ENCODE measurements around the gene CACNB4.
"Not testable (repeated sequence)": the region's sequence is repeated elsewhere in the genome, so short reads cannot be mapped to it uniquely, and the experiment has no call there.

The CACNB4 gene

GRCh38 chr2:151995161-151995557 is 103.7 kb downstream of the CACNB4 start:
- no peak overlapping the region for H3K9ac ChIP-seq (ENCODE audit: low read length)
- no peaks in the 10 kb centered on the region for H3K36me3 ChIP-seq (ENCODE audit: control insufficient read depth in 1 of 2, insufficient read depth in 2 of 2, low read depth in 1 of 2, low read length in 2 of 2)
- H2BK5ac ChIP-seq (ENCODE audit: low read depth, low read length, poor library complexity, severe bottlenecking) = no peak overlapping the region
- no peak overlapping the region for H2BK12ac ChIP-seq (ENCODE audit: low read length in 2 of 2)
- H3K4me2 ChIP-seq (ENCODE audit: low read length, poor library complexity, severe bottlenecking) = no peak overlapping the region
- no peaks in the 10 kb centered on the region for H3K79me1 ChIP-seq (replicated peaks; ENCODE audit: low read length, poor library complexity, severe bottlenecking)
- H3K4ac ChIP-seq (ENCODE audit: low read depth in 1 of 2, low read length in 2 of 2) = no peak overlapping the region
- H2AFZ ChIP-seq (ENCODE audit: low read depth, low read length) = no peak overlapping the region
- H4K91ac ChIP-seq (ENCODE audit: low read length) = no peak overlapping the region
- no peak overlapping the region for H3K23ac ChIP-seq (ENCODE audit: low read length in 2 of 2)
- H3K4me1 ChIP-seq (ENCODE audit: control insufficient read depth, insufficient read depth, low read depth, low read length) = no peaks in the 10 kb centered on the region
- peaks cover 4% of the 10 kb centered on the region in 2 experiments for H3K27me3 ChIP-seq (ENCODE audit: control insufficient read depth in 1 of 2, insufficient read depth in 1 of 2, low read length in 2 of 2)
- no peak overlapping the region for H3K18ac ChIP-seq (ENCODE audit: low read depth in 1 of 2, low read length in 2 of 2)
- H3K9me3 ChIP-seq (ENCODE audit: control insufficient read depth, low read length) = no peaks in the 10 kb centered on the region
- no peak overlapping the region for H3K27ac ChIP-seq (ENCODE audit: low read length, poor library complexity, severe bottlenecking)
- H3K4me3 ChIP-seq (ENCODE audit: insufficient read depth in 1 of 2, low read depth in 1 of 2, low read length in 2 of 2) = no peak overlapping the region
- no peak overlapping the region for H3K14ac ChIP-seq (ENCODE audit: low read length in 2 of 2)
- H4K8ac ChIP-seq (ENCODE audit: low read length) = no peak overlapping the region
- no peak overlapping the region for H2BK15ac ChIP-seq (ENCODE audit: low read depth, poor library complexity, severe bottlenecking)
- no peak for DNase-seq
- H2BK120ac ChIP-seq (ENCODE audit: low read depth, low read length) = no peak overlapping the region
- WGBS = 96% methylated on average over 1 of the region's 2 CpGs
- no peak overlapping the region for H2AK5ac ChIP-seq (ENCODE audit: low read length, severe bottlenecking)

GRCh38 chr2:151994178-151994577 is 104.7 kb downstream of the CACNB4 start:
- H3K23ac ChIP-seq (ENCODE audit: low read length in 2 of 2); H3K4me2 ChIP-seq (ENCODE audit: low read length, poor library complexity, severe bottlenecking); H2BK120ac ChIP-seq (ENCODE audit: low read depth, low read length); H3K36me3 ChIP-seq (ENCODE audit: control insufficient read depth in 1 of 2, insufficient read depth in 2 of 2, low read depth in 1 of 2, low read length in 2 of 2); H3K14ac ChIP-seq (ENCODE audit: low read length in 2 of 2); H3K27ac ChIP-seq (ENCODE audit: low read length, poor library complexity, severe bottlenecking); H2BK15ac ChIP-seq (ENCODE audit: low read depth, poor library complexity, severe bottlenecking); H3K18ac ChIP-seq (ENCODE audit: low read depth in 1 of 2, low read length in 2 of 2); H3K4me1 ChIP-seq (ENCODE audit: control insufficient read depth, insufficient read depth, low read depth, low read length); H4K91ac ChIP-seq (ENCODE audit: low read length); H2BK5ac ChIP-seq (ENCODE audit: low read depth, low read length, poor library complexity, severe bottlenecking); H2AFZ ChIP-seq (ENCODE audit: low read depth, low read length); DNase-seq; H3K79me1 ChIP-seq (replicated peaks; ENCODE audit: low read length, poor library complexity, severe bottlenecking); H3K4ac ChIP-seq (ENCODE audit: low read depth in 1 of 2, low read length in 2 of 2); H2BK12ac ChIP-seq (ENCODE audit: low read length in 2 of 2); H3K27me3 ChIP-seq (ENCODE audit: control insufficient read depth in 1 of 2, insufficient read depth in 1 of 2, low read length in 2 of 2); H4K8ac ChIP-seq (ENCODE audit: low read length); H3K9ac ChIP-seq (ENCODE audit: low read length); H2AK5ac ChIP-seq (ENCODE audit: low read length, severe bottlenecking); H3K9me3 ChIP-seq (ENCODE audit: control insufficient read depth, low read length); H3K4me3 ChIP-seq (ENCODE audit: insufficient read depth in 1 of 2, low read depth in 1 of 2, low read length in 2 of 2): not testable (repeated sequence)
- WGBS = 90% methylated on average over 8 of the region's 8 CpGs

- no peak overlapping the region for H3K4me2 ChIP-seq (ENCODE audit: low read length, poor library complexity, severe bottlenecking)
- no peaks in the 10 kb centered on the region for H3K36me3 ChIP-seq (ENCODE audit: control insufficient read depth in 1 of 2, insufficient read depth in 2 of 2, low read depth in 1 of 2, low read length in 2 of 2)
- H2BK15ac ChIP-seq (ENCODE audit: low read depth, poor library complexity, severe bottlenecking) = no peak overlapping the region
- H3K4me3 ChIP-seq (ENCODE audit: insufficient read depth in 1 of 2, low read depth in 1 of 2, low read length in 2 of 2) = no peak overlapping the region
- no peak overlapping the region for H2BK12ac ChIP-seq (ENCODE audit: low read length in 2 of 2)
- H3K18ac ChIP-seq (ENCODE audit: low read depth in 1 of 2, low read length in 2 of 2) = no peak overlapping the region
- H3K27ac ChIP-seq (ENCODE audit: low read length, poor library complexity, severe bottlenecking) = no peak overlapping the region
- H2AFZ ChIP-seq (ENCODE audit: low read depth, low read length) = no peak overlapping the region
- H4K8ac ChIP-seq (ENCODE audit: low read length) = no peak overlapping the region
- WGBS = 58% methylated on average over 1 of the region's 1 CpG
- H3K79me1 ChIP-seq (replicated peaks; ENCODE audit: low read length, poor library complexity, severe bottlenecking) = no peaks in the 10 kb centered on the region
- no peak overlapping the region for H3K9ac ChIP-seq (ENCODE audit: low read length)
- no peaks in the 10 kb centered on the region for H3K9me3 ChIP-seq (ENCODE audit: control insufficient read depth, low read length)
- no peak overlapping the region for H2AK5ac ChIP-seq (ENCODE audit: low read length, severe bottlenecking)
- DNase-seq = no peak
- H2BK5ac ChIP-seq (ENCODE audit: low read depth, low read length, poor library complexity, severe bottlenecking) = no peak overlapping the region
- H3K4me1 ChIP-seq (ENCODE audit: control insufficient read depth, insufficient read depth, low read depth, low read length) = no peaks in the 10 kb centered on the region
- no peak overlapping the region for H3K14ac ChIP-seq (ENCODE audit: low read length in 2 of 2)
- no peak overlapping the region for H2BK120ac ChIP-seq (ENCODE audit: low read depth, low read length)
- H3K4ac ChIP-seq (ENCODE audit: low read depth in 1 of 2, low read length in 2 of 2) = no peak overlapping the region
- no peak overlapping the region for H3K23ac ChIP-seq (ENCODE audit: low read length in 2 of 2)
- peaks cover 4 to 9% of the 10 kb centered on the region in 2 experiments for H3K27me3 ChIP-seq (ENCODE audit: control insufficient read depth in 1 of 2, insufficient read depth in 1 of 2, low read length in 2 of 2)
- no peak overlapping the region for H4K91ac ChIP-seq (ENCODE audit: low read length)
Observed at GRCh38 chr2:151991010-151991409, 107.8 kb downstream of the CACNB4 start.

- Histone ChIP-seq H3K4me2 (ENCODE audit: low read length, poor library complexity, severe bottlenecking) (no peak overlapping the region), H4K8ac (ENCODE audit: low read length) (no peak overlapping the region), H2BK5ac (ENCODE audit: low read depth, low read length, poor library complexity, severe bottlenecking) (no peak overlapping the region), H3K18ac (ENCODE audit: low read depth in 1 of 2, low read length in 2 of 2) (no peak overlapping the region), H3K27me3 (ENCODE audit: control insufficient read depth in 1 of 2, insufficient read depth in 1 of 2, low read length in 2 of 2) (peaks cover 4 to 9% of the 10 kb centered on the region in 2 experiments), H3K9me3 (ENCODE audit: control insufficient read depth, low read length) (no peaks in the 10 kb centered on the region), H3K4me3 (ENCODE audit: insufficient read depth in 1 of 2, low read depth in 1 of 2, low read length in 2 of 2) (no peak overlapping the region), H3K4ac (ENCODE audit: low read depth in 1 of 2, low read length in 2 of 2) (no peak overlapping the region), H4K91ac (ENCODE audit: low read length) (no peak overlapping the region), H3K79me1 (replicated peaks; ENCODE audit: low read length, poor library complexity, severe bottlenecking) (no peaks in the 10 kb centered on the region), H2AK5ac (ENCODE audit: low read length, severe bottlenecking) (no peak overlapping the region), H3K23ac (ENCODE audit: low read length in 2 of 2) (no peak overlapping the region), H3K36me3 (ENCODE audit: control insufficient read depth in 1 of 2, insufficient read depth in 2 of 2, low read depth in 1 of 2, low read length in 2 of 2) (no peaks in the 10 kb centered on the region), H2BK12ac (ENCODE audit: low read length in 2 of 2) (no peak overlapping the region), H2AFZ (ENCODE audit: low read depth, low read length) (no peak overlapping the region), H3K9ac (ENCODE audit: low read length) (no peak overlapping the region), H3K4me1 (ENCODE audit: control insufficient read depth, insufficient read depth, low read depth, low read length) (no peaks in the 10 kb centered on the region), H3K27ac (ENCODE audit: low read length, poor library complexity, severe bottlenecking) (no peak overlapping the region), H2BK120ac (ENCODE audit: low read depth, low read length) (no peak overlapping the region), H2BK15ac (ENCODE audit: low read depth, poor library complexity, severe bottlenecking) (no peak overlapping the region), H3K14ac (ENCODE audit: low read length in 2 of 2) (no peak overlapping the region)
- no peak for DNase-seq
- WGBS = 65% methylated on average over 3 of the region's 3 CpGs
Observed at GRCh38 chr2:151989378-151989777, 109.5 kb downstream of the CACNB4 start.

All from mesenchymal stem cell (in vitro differentiated cells and primary cell).